SK-N-DZ (cell line): ENCODE measurements around the gene SCUBE3.

Source experiments
- DNase-seq: peaks from one replicate; pipeline ENCODE4 v3.0.0-alpha.2; 2015; ENCODE audit warnings: low spot score

The SCUBE3 gene

DNA sequence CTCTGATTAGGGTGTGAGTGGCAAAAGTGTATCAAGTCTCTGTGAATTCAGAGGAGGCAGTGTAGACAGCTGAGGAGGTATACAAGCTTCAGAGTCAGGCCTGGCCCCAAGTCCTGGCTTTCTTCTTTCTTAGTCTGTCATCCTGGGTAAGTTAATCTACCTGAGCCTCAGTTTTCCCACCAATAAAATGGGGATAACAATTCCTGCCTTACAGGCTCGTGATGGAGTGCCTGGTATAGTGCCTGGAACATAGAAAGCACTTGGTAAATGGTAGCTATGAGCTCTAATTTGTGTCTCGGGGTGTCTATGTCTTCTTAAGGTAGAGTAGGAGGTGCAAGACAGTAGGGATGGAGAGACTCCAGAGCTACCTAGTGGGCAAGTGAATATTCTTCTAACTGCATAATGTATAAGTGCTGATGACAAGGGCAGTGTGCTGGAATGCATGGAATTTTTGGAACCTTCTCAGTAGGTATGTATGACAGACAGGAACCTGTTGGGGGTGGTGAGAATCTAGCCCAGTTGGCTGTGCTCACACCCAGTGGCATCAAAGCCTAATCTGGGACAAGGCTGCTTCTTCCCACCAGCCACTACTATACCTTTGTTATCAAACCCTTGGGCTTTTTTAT is 4.0 kb upstream of the SCUBE3 start:
- no peak for DNase-seq

DNA sequence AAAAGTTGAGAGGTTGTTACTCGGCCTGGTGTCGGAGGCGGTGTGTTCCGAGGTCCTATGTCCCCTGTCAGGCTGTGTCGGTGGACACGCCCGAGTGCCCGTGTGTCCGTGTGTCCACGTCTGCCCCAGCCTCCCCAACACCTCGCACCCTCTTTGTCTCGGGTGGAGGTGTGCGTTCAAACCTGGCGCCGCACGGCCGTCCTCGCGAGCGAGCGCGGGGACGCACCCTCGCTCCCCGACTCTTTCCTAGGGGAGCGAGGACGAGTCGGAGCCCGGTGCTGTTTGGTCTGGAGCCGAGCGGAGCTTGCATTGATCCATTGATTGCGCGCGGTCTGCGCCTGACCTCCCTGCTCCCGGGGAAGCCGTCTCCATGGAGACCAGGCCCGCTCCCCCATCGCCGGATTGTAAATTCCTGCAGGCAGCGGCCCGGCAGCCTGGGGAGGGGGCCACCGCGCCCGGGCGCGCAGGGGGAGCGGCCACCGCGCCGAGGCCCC is 411 bp upstream of the SCUBE3 start:
- peak; percentile 25 for DNase-seq

DNA sequence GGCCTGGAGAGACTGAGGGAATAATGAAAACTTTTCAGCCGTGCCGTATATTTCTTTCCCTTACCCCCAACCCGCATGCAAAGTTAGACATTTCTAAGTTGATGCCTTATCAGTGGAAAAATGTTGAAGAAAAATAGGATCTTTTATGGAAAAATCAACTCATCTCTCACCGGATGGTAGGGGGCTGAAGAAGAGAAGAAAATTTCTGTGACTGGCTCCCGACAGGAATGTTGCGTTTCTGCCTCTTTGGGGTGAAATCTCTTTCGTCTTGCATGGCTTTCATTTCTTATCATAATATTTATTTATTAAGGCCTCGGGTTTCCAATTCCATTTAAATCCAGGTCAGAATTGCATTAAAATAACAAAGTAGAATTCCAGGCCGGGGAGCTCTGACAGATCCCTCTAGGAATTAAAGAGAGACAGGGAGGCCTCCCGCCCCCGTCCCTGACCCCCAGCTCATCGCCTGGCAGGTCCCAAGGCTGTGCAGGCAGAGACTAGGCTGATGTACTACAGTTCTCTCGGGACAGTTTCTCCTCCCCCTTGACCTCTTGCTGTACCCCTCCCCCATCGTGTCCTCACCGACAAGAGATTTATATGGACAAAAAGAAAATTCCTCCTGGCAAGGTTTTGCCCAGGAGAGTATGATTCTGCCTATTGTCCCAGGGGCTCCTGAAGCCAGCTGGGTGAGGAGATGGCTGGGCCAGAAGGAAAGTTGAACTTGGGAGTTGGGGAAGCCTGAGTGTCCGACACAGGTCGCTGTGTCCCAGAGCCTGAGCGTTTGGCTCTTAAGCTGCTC is 1.3 kb downstream of the SCUBE3 start:
- DNase-seq = no peak

DNA sequence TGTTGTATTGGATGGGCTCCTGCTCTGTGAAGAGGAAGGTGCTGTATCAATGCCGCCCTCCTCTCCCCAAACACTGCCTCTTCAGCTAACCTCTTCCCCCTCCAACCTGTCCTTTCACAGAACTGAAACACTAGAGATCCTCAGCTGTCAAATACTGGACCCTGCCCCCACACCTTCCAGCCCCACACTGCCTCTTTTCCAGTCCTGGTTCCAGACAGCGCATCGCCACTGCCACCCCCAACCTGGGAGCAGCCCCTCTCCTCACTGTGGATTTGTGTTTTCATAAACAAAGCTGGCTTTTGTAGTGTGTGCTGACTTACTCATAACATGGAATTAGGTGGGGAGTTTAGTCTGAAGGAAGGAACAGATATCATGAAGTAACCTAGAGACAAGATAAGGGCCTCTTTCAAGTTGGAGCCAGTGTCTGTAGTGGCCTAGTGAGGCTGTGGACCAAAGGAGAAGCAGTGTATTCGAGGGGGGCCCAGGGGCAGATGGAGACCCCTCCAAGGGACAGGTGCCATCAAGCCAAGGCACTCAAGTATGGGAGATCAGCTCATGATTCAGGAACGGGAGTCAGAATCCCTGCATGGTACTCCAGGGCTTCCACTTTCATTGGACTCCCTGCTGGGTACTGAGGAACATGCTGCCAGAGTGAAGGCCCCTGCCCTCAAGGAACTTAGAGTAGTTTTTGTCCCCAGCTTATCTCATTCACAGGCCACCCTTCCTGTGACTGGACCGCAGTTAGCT is 2.1 kb downstream of the SCUBE3 start:
- DNase-seq = no peak

DNA sequence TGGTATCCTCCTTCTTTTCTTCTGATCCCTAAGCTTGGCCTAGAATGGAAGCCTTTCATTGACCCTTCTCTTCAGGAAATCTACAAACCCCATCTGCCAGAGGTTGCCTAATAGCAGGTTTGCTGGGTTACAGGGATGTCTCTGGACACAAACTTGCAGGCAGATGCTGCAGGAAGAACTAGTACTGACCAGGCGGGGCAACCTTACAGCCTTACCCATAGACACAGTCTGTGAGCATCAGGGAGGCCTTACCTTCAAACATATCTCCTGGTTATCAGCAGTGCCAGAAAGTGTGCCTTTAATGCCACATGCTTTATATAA is 2.6 kb downstream of the SCUBE3 start:
- no peak for DNase-seq

DNA sequence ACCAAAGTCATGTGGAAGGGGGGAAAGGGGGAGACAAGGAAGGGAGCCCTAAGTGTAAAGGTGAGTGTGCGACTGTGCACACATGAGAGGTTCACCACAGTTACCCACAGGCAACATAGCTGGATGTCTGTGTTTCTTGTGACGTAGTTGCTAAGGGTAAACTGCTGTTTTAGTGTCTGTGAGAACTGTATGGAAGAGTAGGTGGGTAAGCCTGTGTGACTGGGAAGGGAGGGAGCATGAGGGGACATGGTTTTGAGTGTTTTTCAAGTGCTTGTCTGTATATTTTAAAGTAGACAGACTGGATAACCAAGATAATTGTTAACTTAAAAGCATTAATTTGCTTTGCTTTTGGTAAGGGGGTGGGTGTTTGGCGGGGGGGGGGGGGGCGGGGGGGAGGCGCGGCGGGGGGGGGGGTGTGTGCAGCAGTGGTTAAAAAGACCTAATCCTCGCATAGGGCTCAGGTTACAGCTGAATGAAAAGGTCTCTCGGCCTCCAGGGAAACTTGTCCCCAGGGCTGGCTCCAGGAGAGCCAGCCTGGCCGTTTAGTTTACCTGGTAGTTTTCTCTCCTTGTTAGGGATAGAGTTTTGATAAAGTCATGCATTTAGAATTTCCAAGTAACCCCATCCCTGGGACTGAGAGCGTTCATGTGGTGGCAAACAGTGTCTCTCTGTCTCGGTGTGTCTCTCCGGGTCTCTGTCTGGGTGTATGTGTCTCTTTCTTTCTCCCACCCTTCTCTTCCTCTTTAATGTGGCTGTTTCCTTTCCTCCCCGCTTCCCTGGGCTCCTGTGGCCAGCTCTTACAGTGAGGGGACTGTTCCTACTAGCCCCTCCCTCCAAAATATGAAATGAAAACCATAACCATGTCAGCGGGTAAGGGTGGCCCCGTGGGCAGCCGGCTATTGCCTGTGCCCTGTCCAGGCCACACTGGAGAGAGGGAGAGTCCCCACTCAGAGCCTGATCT is 3.4 kb downstream of the SCUBE3 start:
- no peak for DNase-seq

DNA sequence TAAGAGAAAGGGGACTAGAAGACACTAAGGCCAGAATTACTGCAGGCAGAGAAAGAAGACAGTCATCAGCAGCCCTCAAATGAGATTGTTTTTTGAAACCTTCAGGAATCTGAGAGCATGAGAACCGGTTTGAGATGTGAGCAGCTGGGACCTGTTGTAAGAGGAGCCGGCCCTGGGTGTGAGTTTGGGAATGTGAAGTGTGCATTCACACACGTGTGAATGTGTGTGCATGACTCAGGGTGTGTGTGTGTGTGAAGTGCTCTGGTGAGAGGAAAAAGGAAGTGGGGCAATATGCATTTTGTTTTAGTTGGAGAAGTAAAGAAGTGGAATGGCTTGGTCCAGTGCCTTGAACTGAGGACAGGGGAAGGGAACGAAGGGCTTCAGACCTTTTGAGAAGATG is 4.3 kb downstream of the SCUBE3 start:
- DNase-seq = no peak

DNA sequence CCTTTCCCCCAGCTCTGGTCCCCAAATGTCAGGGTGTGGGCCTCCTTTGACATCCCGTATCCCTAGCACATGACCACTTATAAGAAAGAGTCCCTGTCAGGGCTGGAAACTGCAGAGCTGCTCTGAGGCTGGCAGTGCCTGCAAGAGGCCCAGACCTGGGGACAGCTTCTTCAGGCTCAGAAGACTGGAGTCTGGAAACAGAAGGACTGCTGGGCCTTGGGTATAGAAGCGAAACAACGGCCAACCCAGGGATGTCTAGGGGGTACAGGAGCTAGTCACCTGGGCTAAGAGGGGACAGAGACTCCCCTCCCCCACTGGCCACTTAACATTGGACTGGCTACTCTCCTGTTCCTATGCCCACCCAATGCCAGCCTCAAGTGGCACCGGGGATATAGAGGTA is 4.7 kb downstream of the SCUBE3 start:
- DNase-seq = no peak

DNA sequence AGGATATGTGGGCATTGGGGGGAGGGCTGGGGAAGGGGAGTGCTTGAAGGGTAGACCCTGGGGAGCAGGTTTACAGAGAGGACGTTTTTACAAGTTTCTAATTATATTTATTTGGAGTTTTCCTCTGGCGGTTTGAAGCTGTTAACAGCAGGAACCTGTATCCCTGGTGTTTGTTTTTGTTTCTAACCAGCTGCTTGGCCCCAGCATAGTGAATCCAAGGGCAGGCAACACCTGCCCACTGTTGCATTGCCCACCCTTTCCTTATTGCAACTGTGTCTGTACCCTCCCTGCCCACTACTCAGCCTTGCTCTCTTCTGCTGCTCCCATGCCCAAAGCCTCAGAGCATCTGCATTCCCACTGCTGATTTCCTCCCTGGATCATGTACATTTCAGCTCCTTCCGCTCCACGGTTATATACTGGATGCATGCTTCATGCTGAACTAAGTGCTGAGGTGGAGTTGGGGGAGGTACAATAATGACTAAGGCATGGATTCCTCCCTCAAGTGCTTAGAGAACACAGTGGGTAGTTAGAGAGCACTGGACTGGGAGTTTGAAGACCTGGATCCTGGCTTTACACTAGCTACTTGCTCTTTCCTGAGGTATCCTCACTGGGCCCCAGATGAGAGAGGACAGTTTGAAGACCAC is 6.0 kb downstream of the SCUBE3 start:
- DNase-seq = no peak

DNA sequence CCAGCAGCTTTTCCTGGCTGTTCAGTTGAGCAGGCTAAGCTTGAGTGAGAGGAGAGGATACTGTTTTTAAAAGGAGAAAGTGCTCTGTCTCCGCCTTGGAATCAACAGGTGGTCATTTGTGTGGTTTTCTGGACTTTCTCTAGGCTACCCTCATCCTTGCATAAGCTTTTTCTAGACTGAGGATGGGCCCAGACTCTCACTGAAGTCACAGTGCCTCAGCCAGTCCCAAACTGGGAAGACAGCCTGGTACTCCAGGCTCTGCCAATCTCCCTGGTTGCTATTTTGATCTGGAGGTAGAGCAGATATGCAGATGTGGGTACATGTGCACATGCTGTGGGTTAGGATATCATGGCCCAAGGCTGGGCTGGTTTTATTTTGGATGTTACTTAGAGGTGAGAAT is 7.0 kb downstream of the SCUBE3 start:
- no peak for DNase-seq

DNA sequence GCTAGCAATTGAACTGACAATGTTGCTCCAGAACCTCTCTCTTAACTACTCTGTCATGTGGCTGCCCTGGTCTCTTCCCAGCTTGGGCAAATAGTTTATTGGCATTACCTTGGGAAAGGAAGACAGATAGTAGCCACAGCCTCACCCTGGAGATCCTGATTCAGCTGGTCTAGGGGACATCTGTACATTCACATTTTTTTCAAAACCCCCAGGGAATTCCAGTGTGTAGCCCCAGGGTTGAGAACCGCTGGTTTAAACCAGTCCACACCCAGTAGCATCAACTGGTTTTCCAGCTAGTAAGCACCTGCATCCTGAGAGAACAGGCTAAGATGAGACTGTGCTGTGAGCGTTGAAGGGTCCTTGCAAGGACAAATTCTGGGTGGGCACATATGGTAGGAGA is 9.6 kb downstream of the SCUBE3 start:
- no peak for DNase-seq

DNA sequence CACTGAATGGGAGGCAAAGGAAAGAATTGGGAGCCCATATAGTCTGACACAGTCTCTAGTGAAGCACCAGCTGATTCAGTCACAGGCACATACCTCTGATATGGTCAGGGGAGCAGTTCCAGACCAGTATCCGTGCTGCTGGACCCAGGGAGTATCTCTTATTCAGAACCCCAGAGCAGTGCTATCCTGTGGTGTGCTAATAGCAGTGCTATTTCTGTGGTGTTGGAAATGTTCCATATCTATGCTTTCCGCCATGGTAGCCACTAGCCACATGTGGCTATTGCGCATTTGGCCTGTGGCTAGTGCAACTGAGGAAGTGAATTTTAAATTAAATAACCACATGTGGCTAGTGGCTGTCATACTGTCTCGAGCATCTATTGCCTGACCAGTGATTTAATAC is 11.0 kb downstream of the SCUBE3 start:
- no peak for DNase-seq

DNA sequence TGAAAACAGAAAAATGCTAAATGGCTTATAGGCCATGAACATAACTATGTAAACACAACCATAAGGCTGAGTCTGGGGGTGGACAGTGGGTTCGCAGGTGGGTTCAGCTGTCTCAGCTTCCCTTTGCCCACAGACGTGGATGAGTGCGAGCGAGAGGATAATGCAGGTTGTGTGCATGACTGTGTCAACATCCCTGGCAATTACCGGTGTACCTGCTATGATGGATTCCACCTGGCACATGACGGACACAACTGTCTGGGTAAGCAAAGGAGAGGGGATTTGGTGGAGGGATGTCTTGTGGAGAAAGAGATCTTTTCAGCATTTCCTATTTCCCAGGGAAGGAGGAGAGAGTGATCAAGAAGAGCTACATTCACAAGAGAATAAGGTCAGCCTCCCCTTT is 14.7 kb downstream of the SCUBE3 start:
- no peak for DNase-seq

DNA sequence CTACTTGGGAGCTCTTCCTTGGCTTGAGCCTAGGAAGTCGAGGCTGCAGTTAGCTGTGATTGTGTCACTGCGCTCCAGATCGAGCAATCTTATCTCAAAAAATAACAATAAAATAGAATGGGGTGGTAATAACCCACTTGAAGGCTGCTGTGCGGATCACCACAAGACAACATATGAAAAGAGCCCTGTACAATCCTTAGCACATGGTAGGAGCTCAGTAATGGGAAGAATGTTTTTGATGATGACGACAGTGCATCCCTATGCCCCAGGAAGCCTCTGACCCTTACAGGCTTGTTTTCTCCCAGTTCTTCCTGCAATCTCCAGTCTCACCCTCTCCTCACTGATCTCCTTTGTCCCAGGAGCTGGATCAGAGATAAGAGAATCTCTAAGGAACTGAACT is 15.5 kb downstream of the SCUBE3 start:
- no peak for DNase-seq

DNA sequence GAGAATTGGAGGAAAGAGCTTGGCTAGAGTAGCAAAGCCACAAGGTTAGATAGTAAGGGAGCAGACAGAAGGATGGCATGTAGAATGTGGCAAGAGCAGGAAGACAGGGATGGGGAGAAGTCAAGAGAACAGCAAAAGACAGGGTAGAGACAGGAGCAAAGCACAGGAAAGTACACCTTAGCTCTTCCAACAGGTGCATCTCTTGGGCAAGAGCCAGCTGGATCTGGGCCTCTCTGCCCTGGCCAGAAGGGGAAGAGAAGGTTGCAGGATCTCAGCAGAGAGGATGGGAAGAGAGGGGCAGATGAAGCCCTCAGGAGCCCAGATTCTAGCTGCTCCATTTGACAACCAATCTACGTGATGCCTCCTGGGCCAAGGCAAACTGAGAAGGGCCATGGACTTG is 16.7 kb downstream of the SCUBE3 start:
- DNase-seq = no peak

DNA sequence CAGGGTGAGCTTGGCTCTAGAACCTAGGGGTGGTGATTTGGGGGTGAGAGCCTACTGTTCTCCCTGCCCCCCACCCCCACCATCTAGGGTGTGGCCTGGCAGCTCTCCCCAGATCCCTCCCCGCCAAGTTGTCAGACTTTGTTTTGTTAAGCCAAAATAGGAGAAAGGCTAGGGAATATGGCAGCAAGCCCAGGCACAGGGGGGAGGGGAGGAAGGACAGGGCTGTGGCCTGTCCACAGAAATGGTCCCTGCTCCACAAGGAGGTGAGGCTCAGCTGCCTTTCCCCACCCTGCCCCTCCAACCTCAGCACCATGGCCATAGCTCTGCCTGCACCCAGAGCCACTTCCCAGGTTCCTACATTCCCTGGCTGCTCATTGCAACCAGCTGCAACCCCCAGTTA is 17.2 kb downstream of the SCUBE3 start:
- no peak for DNase-seq

DNA sequence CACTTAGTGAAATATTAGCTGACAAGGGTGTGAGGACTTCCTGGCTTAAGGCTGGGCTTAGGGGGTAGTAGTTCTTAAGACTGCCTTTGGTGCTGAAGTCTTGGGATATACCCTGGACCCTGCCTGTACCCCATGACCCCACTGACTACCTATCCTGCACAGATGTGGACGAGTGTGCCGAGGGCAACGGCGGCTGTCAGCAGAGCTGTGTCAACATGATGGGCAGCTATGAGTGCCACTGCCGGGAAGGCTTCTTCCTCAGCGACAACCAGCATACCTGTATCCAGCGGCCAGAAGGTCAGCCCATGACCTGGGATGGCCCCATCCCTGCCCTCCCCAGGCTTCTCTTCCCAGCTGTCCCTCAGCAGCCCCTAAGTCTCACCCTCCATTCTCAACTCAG is 17.8 kb downstream of the SCUBE3 start:
- no peak for DNase-seq

DNA sequence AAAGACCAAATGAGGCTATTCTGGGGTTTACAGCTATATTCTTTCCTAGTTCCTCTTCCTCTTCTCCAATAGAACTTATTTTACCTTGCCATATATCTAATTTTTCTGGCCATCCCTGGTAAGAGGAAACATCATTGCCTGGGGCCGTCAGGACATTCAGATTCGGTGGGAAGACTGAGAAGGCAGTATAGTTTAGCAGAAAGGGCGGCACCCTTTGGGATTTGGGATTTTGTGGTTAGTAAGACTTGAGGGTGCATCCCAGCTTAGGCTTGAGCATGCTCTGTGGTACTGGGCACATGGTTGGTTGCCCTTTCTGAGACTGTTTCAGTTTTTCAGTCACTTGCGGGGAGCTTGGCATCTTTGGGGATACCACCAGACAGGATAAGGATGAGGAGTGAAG is 21.1 kb downstream of the SCUBE3 start:
- no peak for DNase-seq

DNA sequence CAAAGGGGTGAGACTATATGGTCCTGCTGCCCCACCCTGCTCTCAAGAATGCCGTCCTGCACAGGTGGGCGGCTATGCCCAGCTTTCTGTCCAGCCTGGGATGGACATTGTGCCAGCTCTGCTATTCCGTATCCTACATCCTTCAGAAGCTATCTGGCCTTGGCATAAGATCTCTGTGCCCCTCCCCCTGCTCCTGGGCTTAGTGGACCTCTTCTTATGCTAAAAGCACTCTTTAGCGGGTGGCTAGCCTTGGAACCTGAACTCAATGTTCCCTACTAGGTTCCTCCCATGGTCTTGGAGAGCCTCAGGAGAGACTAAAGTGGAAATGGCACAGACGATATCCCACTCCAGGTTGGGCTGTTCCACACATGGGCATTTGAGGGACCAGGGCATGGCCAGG is 22.5 kb downstream of the SCUBE3 start:
- DNase-seq = no peak

DNA sequence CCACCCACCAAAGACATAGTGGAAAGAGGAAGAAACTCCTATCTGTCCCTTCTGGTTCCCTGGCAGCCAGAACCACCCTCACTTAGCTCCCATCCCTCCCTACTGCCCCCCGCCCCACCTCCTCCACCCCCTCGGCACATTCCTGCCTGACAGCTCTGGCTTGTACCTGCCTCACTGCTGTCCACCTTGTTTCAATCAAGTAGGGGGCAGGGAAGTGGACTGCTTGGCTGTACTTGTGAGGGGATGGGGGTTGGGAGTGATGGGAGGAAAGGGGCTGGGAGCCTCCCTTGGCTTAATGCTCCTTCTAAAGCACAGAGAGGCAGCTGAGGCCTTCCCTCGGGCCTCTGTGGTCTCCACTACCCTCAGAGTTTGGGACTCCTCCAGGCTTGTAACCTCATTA is 23.7 kb downstream of the SCUBE3 start:
- DNase-seq = no peak

DNA sequence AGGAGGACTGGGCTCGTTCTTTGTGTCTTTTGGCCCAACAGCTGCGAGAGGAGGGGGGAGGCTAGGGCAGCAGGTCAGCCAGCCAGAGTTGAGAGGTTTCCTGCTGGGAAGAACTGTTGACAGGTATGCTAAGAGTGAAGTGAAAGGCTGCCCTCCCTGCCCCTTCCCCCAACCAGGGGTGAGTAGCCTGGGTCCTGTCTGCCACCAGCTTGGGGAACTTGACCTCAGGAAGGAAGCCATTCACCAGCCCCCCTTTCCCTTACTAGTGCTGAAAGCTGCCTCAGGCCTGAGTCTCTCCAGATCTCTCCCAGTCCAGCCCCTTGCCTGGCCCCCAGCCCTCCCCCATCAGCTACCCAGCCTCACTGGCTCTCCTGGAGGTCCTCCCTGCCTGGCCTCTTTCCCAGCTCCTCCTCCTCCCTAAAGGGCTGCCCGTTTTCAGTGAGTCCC is 25.1 kb downstream of the SCUBE3 start:
- DNase-seq = no peak
